H1 (cell line): ENCODE results near the gene CDH26. TPM values are rescaled to one million over a fixed set of nuclear protein-coding genes. Genes with fewer than 3 reads are reported as not detected.

Experiments
- ASH2L ChIP-seq: fragments of 200-600, 300-600 bp; sonication (generic); IDR thresholded peaks from one replicate; pipeline ENCODE4 v1.7.1; 2017; ENCODE audit warnings: low read length
- BACH1 ChIP-seq: IDR thresholded peaks from 2 replicates; pipeline ENCODE4 v1.6.1; 2012; ENCODE audit warnings: low read length, improper control_type of control experiment
- CTCF ChIP-seq, 3 experiments: IDR thresholded peaks; 1 replicate in 2 of 3; 2 replicates in 1 of 3; pipeline versions ENCODE4 v1.5.1 to v1.6.1; 2011; ENCODE audit warnings: low read length in 3 of 3, mild to moderate bottlenecking in 3 of 3, inconsistent platforms in 2 of 3, low read depth in 1 of 3, moderate library complexity in 1 of 3; ENCODE audit not compliant: insufficient read depth in 1 of 3; ENCODE audit errors: control extremely low read depth in 1 of 3
- EP300 ChIP-seq, 2 experiments: IDR thresholded peaks; 1 replicate in 1 of 2; 2 replicates in 1 of 2; pipeline ENCODE4 v1.6.1; 2011 to 2012; ENCODE audit warnings: low read depth in 2 of 2, low read length in 2 of 2, mild to moderate bottlenecking in 2 of 2, borderline replicate concordance in 1 of 2, inconsistent platforms in 1 of 2, moderate library complexity in 1 of 2
- NRF1 ChIP-seq: IDR thresholded peaks from 2 replicates; pipeline ENCODE4 v1.6.1; 2011; ENCODE audit warnings: mild to moderate bottlenecking, low read depth, low read length, improper control_type of control experiment
- SP1 ChIP-seq: IDR thresholded peaks from 2 replicates; pipeline ENCODE4 v1.6.1; 2011; ENCODE audit warnings: low read depth, low read length
- TEAD4 ChIP-seq: IDR thresholded peaks from 2 replicates; pipeline ENCODE4 v1.6.1; 2012; ENCODE audit warnings: low read depth, low read length, inconsistent platforms, mixed read lengths
- polyA plus RNA-seq, 7 experiments: library from polyadenylated mRNA; depleted of rRNA in 3 of 7; stranded (reverse) in 5 of 7; unstranded in 2 of 7; fragments of >200 nt in 5 of 7; fragments of 200-250 nt in 2 of 7; gene quantifications; 1 replicate in 5 of 7; 2 replicates in 1 of 7; 4 replicates in 1 of 7; pipeline versions ENCODE4 v1.2.1 to v1.2.3, GENCODE V29; 2011 to 2013; ENCODE audit warnings: missing spikeins in 2 of 7, mixed read lengths in 2 of 7
- total RNA-seq: library from RNA; stranded (reverse); fragmentation: NEBNext Ultra II Directional; extraction: Animal tissue kit (Norgen Biotek cat#: 25700); gene quantifications from 2 replicates; pipeline ENCODE4 v1.2.1, GENCODE V29; 2021
- TF ChIP-seq, protein P1 (sequence below): fragments of 300-600 bp; sonication (generic); IDR thresholded peaks from 2 replicates; pipeline ENCODE4 v1.7.1; 2012; ENCODE audit warnings: low read length, moderate library complexity, mild to moderate bottlenecking, inconsistent platforms; ENCODE audit not compliant: insufficient replicate concordance

Gene CDH26
- total and polyA plus RNA-seq, 2 of the 8 experiments (the other 6 are each of a cell fraction or from before 2014, with no cell fraction given) = 1.5 to 1.7 TPM

GRCh38 chr20:60040471-60041162, 82.4 kb downstream of the CDH26 start (continued):
- TF ChIP-seq, protein P1, sequence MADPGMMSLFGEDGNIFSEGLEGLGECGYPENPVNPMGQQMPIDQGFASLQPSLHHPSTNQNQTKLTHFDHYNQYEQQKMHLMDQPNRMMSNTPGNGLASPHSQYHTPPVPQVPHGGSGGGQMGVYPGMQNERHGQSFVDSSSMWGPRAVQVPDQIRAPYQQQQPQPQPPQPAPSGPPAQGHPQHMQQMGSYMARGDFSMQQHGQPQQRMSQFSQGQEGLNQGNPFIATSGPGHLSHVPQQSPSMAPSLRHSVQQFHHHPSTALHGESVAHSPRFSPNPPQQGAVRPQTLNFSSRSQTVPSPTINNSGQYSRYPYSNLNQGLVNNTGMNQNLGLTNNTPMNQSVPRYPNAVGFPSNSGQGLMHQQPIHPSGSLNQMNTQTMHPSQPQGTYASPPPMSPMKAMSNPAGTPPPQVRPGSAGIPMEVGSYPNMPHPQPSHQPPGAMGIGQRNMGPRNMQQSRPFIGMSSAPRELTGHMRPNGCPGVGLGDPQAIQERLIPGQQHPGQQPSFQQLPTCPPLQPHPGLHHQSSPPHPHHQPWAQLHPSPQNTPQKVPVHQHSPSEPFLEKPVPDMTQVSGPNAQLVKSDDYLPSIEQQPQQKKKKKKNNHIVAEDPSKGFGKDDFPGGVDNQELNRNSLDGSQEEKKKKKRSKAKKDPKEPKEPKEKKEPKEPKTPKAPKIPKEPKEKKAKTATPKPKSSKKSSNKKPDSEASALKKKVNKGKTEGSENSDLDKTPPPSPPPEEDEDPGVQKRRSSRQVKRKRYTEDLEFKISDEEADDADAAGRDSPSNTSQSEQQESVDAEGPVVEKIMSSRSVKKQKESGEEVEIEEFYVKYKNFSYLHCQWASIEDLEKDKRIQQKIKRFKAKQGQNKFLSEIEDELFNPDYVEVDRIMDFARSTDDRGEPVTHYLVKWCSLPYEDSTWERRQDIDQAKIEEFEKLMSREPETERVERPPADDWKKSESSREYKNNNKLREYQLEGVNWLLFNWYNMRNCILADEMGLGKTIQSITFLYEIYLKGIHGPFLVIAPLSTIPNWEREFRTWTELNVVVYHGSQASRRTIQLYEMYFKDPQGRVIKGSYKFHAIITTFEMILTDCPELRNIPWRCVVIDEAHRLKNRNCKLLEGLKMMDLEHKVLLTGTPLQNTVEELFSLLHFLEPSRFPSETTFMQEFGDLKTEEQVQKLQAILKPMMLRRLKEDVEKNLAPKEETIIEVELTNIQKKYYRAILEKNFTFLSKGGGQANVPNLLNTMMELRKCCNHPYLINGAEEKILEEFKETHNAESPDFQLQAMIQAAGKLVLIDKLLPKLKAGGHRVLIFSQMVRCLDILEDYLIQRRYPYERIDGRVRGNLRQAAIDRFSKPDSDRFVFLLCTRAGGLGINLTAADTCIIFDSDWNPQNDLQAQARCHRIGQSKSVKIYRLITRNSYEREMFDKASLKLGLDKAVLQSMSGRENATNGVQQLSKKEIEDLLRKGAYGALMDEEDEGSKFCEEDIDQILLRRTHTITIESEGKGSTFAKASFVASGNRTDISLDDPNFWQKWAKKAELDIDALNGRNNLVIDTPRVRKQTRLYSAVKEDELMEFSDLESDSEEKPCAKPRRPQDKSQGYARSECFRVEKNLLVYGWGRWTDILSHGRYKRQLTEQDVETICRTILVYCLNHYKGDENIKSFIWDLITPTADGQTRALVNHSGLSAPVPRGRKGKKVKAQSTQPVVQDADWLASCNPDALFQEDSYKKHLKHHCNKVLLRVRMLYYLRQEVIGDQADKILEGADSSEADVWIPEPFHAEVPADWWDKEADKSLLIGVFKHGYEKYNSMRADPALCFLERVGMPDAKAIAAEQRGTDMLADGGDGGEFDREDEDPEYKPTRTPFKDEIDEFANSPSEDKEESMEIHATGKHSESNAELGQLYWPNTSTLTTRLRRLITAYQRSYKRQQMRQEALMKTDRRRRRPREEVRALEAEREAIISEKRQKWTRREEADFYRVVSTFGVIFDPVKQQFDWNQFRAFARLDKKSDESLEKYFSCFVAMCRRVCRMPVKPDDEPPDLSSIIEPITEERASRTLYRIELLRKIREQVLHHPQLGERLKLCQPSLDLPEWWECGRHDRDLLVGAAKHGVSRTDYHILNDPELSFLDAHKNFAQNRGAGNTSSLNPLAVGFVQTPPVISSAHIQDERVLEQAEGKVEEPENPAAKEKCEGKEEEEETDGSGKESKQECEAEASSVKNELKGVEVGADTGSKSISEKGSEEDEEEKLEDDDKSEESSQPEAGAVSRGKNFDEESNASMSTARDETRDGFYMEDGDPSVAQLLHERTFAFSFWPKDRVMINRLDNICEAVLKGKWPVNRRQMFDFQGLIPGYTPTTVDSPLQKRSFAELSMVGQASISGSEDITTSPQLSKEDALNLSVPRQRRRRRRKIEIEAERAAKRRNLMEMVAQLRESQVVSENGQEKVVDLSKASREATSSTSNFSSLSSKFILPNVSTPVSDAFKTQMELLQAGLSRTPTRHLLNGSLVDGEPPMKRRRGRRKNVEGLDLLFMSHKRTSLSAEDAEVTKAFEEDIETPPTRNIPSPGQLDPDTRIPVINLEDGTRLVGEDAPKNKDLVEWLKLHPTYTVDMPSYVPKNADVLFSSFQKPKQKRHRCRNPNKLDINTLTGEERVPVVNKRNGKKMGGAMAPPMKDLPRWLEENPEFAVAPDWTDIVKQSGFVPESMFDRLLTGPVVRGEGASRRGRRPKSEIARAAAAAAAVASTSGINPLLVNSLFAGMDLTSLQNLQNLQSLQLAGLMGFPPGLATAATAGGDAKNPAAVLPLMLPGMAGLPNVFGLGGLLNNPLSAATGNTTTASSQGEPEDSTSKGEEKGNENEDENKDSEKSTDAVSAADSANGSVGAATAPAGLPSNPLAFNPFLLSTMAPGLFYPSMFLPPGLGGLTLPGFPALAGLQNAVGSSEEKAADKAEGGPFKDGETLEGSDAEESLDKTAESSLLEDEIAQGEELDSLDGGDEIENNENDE = no peak
- TF ChIP-seq TEAD4 (no peak), BACH1 (no peak), NRF1 (no peak), EP300 (IDR thresholded peaks at IDR 0.05; ENCODE audit: borderline replicate concordance in 1 of 2, low read depth in 2 of 2, low read length in 2 of 2) (no peak), ASH2L (no peak), SP1 (no peak), CTCF (IDR thresholded peaks at IDR 0.05; ENCODE audit: control extremely low read depth in 1 of 3, insufficient read depth in 1 of 3, low read depth in 1 of 3, low read length in 3 of 3) (no peak)
